ENCODE data around the gene SLC13A1. TPM values are rescaled to one million over a fixed set of nuclear protein-coding genes. Genes with fewer than 3 reads are reported as not detected.
"Not testable (repeated sequence)": the region's sequence is repeated elsewhere in the genome, so short reads cannot be mapped to it uniquely, and the experiment has no call there.

Gene SLC13A1
- total and polyA plus RNA-seq, 12 donors: not detected

DNA sequence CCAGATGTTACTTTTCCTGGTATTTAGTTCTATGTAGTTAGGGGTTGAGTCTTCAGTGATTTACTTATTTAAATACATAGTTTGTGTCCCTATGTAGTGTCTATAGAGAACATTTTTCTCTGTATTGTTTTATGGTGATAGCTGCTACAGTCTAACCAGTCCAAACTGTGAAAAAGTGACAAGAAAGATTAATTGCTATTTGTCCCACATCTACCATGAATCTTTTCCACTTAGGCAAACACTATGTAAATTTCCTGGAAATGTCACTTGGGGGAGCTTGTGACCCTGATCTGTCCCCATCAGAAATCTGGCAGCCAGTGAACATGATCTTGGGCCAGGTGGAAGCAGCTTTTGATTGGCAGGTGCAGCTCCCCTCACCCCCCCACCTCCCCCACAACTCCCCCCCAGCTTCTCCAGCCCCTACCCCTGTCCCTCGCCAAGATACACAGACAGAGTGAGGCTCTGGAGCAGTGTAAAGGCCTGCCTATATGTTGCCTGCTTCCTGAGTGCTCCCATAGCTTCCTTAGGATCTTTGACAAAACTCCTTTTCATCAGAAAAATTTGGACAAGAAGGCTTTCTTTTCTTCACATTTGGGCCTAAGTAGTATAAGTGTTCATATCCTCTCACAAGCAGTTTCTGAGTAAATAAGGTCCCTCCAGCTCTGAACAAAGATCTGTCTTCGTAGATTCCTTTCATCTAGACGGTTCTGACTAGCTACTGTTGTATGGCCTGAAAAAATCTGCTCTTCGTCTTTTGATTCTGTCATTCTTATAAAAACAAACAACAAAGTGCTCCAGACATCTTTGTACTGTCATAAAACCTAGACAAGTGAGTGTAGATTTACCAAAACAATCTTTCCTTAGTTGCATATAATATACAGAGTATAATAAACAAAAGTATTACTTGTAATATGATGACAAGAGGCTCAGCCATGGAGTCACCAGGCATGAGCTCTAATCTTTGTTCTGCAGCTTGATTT lies 31.5 kb upstream of the SLC13A1 start:
- 77 to 85% (median 79%) methylated on average over 4 of the region's 4 CpGs for WGBS, 4 donors
- Histone ChIP-seq H3K36me3 (replicated peaks in 1 of 2) (no peaks in the 10 kb centered on the region), H3K27ac (no peak overlapping the region), H3K4me1 (replicated peaks in 1 of 2) (no peaks in the 10 kb centered on the region), H3K27me3 (no peaks in the 10 kb centered on the region), H3K4me3 (no peak overlapping the region), H3K9me3 (replicated peaks in 1 of 3) (no peaks in the 10 kb centered on the region)
- intact Hi-C loops (cut with DNase I): no loop called here
- no peak for DNase-seq
- TF ChIP-seq POLR2A (IDR thresholded peaks at IDR 0.05): no peak
- TF ChIP-seq, protein P1, sequence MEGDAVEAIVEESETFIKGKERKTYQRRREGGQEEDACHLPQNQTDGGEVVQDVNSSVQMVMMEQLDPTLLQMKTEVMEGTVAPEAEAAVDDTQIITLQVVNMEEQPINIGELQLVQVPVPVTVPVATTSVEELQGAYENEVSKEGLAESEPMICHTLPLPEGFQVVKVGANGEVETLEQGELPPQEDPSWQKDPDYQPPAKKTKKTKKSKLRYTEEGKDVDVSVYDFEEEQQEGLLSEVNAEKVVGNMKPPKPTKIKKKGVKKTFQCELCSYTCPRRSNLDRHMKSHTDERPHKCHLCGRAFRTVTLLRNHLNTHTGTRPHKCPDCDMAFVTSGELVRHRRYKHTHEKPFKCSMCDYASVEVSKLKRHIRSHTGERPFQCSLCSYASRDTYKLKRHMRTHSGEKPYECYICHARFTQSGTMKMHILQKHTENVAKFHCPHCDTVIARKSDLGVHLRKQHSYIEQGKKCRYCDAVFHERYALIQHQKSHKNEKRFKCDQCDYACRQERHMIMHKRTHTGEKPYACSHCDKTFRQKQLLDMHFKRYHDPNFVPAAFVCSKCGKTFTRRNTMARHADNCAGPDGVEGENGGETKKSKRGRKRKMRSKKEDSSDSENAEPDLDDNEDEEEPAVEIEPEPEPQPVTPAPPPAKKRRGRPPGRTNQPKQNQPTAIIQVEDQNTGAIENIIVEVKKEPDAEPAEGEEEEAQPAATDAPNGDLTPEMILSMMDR (IDR thresholded peaks at IDR 0.05): no peak

DNA sequence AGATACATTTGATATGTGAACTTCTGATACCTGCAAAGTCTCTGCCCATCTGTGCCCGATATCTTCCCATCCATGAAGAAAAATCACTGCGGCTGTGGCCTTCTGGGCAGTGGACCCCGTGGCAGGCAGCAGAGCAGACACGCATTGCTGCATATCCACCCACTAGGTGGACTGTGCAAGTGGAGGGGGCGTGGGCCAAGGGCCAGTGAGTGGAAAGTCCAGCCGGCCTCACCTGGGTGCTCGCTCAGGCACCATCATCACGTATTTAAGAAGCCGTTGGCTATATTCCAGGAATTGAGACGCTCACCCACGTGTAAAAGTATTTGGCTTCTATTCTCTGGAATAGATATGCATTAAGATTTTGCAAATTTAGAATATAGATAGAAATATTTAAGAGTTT lies 30.8 kb upstream of the SLC13A1 start:
- H3K4me1 ChIP-seq (replicated peaks in 1 of 2): no peaks in the 10 kb centered on the region
- TF ChIP-seq POLR2A (IDR thresholded peaks at IDR 0.05): no peak
- TF ChIP-seq, protein P1 (IDR thresholded peaks at IDR 0.05): no peak
- no peaks in the 10 kb centered on the region for H3K27me3 ChIP-seq
- H3K36me3 ChIP-seq (replicated peaks in 1 of 2): no peaks in the 10 kb centered on the region
- H3K9me3 ChIP-seq (replicated peaks in 1 of 3): no peaks in the 10 kb centered on the region
- intact Hi-C loops (cut with DNase I): no loop called here
- DNase-seq: no peak
- H3K27ac ChIP-seq: no peak overlapping the region
- WGBS, 4 donors: 70 to 87% (median 77%) methylated on average over 11 of the region's 11 CpGs
- no peak overlapping the region for H3K4me3 ChIP-seq

DNA sequence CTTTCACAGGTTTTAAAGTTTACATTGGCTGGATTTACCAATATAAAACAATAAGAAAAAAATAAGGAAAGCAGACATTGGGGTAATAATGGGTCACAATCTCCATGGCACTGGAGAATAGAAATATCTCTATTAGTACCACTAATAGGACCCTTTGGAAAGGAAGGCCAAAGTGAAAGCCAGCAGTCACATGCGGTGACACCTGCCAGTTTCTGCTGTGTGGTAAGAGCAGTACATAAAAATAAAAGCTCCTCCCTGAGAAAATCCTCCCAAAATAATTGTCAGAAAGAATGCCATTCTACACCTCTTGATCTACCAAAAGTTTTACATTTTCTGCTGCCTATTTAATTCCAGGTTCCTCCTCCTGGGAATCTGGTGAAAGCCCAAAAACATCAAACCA lies 30.4 kb upstream of the SLC13A1 start:
- Histone ChIP-seq H3K27ac (no peak overlapping the region), H3K4me1 (replicated peaks in 1 of 2) (no peaks in the 10 kb centered on the region), H3K36me3 (replicated peaks in 1 of 2) (no peaks in the 10 kb centered on the region), H3K9me3 (replicated peaks in 1 of 3) (no peaks in the 10 kb centered on the region), H3K4me3 (no peak overlapping the region), H3K27me3 (no peaks in the 10 kb centered on the region)
- intact Hi-C loops (cut with DNase I): no loop called here
- TF ChIP-seq POLR2A (IDR thresholded peaks at IDR 0.05): no peak
- TF ChIP-seq, protein P1 (IDR thresholded peaks at IDR 0.05): no peak
- DNase-seq: no peak
- 94 to 100% (median 98%) methylated on average over 1 of the region's 1 CpG for WGBS, 4 donors

DNA sequence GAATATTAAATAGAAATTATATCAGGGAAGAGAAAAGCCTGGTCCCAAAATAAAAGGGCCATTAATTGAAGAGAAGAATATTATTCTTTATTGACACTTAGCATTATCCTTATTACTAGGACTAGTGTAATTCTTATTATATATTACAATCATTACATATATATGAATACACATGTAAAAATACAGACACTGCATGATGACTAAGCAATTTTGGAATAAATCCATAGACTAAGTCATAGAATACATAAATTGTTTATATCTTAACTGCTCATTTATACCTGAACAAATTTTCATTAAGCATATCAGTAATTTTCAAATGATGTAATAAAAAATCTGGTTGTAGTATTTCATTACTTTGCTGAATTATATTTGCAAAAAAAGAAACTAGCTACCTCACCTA lies 29.7 kb upstream of the SLC13A1 start:
- Histone ChIP-seq H3K4me1 (replicated peaks in 1 of 2) (no peaks in the 10 kb centered on the region), H3K4me3 (no peak overlapping the region), H3K9me3 (replicated peaks in 1 of 3) (no peaks in the 10 kb centered on the region), H3K27ac (no peak overlapping the region), H3K27me3 (no peaks in the 10 kb centered on the region), H3K36me3 (replicated peaks in 1 of 2) (no peaks in the 10 kb centered on the region)
- no peak for TF ChIP-seq POLR2A (IDR thresholded peaks at IDR 0.05)
- TF ChIP-seq, protein P1 (IDR thresholded peaks at IDR 0.05): no peak
- intact Hi-C loops (cut with DNase I): no loop called here
- DNase-seq: no peak

DNA sequence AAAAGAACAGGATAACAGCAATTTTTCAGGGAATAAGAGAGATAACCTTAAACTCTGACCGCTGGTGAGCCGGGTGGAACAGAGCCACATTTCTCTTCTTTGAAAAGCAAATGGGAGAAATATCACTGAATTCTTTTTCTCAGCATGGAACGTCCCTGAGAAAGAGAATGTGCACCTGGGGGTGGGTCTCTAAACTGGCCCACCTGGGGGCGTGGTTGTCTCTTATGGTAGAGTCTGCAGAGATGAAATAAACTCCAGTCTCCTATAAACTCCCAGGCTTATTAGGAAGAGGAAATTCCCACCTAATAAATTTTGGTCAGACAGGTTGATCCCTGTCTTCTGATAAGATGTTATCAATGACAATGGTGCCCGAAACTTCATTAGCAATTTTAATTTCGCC lies 27.9 kb upstream of the SLC13A1 start:
- H3K9me3 ChIP-seq (replicated peaks in 1 of 3); H3K36me3 ChIP-seq (replicated peaks in 1 of 2); intact Hi-C loops (cut with DNase I); H3K4me1 ChIP-seq (replicated peaks in 1 of 2); DNase-seq; H3K27me3 ChIP-seq; H3K4me3 ChIP-seq; H3K27ac ChIP-seq: not testable (repeated sequence)
- 79 to 94% (median 85%) methylated on average over 6 of the region's 6 CpGs for WGBS, 4 donors

Measured in adrenal gland (tissue), 12 donors.